K562 (cell line): ENCODE results near the gene CXCR6. TPM values are rescaled to one million over a fixed set of nuclear protein-coding genes. Genes with fewer than 3 reads are reported as not detected.

ENCODE experiments used
- ATAC-seq: fragments of 200-7000 bp; cut with Tn5 transposase; 3 replicates; pipeline ENCODE4 v1.9.1; 2020; ENCODE audit warnings: moderate library complexity
- BruUV-seq: library from RNA; stranded (reverse); fragments of 400-500 nt; replicated peaks from 2 replicates; lab custom pipeline; 2021; lab: Mats Ljungman, UMichigan
- CTCF ChIA-PET: fragments of 300-600 bp; formaldehyde crosslinking; extraction: SDS; loops from one replicate; lab custom pipeline; 2021; ENCODE audit warnings: low intra/inter-chr PET ratio; lab: Yijun Ruan, JAX
- POLR2A ChIA-PET: fragments of 300-600, 350-650 bp; sonication (Branson Sonifier 250); formaldehyde crosslinking; extraction: SDS; loops from one replicate; lab custom pipeline; 2021; ENCODE audit warnings: antibody characterized with exemption, inconsistent platforms; lab: Yijun Ruan, JAX
- DNase-seq, 4 experiments: peaks; one replicate each; pipeline versions ENCODE4 v3.0.0 to v3.0.0-alpha.2; 2011 to 2018; ENCODE audit warnings: low spot score in 3 of 4, mixed read lengths in 3 of 4; ENCODE audit errors: extremely low read depth in 1 of 4
- FAIRE-seq: peaks from 2 replicates; lab custom pipeline; 2011; peaks lifted over from hg19 to GRCh38; lab: Jason Lieb, UNC
- H2AFZ ChIP-seq: 2 replicates; pipeline ENCODE4 v1.6.0; 2011; ENCODE audit warnings: low read depth, low read length, control low read depth, inconsistent platforms
- H3K27ac ChIP-seq: fragments of 200-600 bp; 3 replicates; pipeline ENCODE4 v1.8.0; 2011; ENCODE audit warnings: low read depth, mild to moderate bottlenecking, control low read depth, inconsistent platforms, low read length, moderate library complexity, mixed read lengths; ENCODE audit errors: extremely low read depth
- H3K27me3 ChIP-seq, 2 experiments: fragments of 300-600 bp in 1 of 2; 2 replicates in 1 of 2; 3 replicates in 1 of 2; pipeline versions ENCODE4 v1.6.0 to v1.8.0; 2011; ENCODE audit warnings: inconsistent platforms in 2 of 2, low read length in 2 of 2, mild to moderate bottlenecking in 1 of 2, mixed read lengths in 1 of 2, moderate library complexity in 1 of 2; ENCODE audit not compliant: control insufficient read depth in 2 of 2, insufficient read depth in 2 of 2
- H3K36me3 ChIP-seq: fragments of 300-600 bp; 3 replicates; pipeline ENCODE4 v1.8.0; 2011; ENCODE audit warnings: mild to moderate bottlenecking, low read length, inconsistent platforms; ENCODE audit not compliant: control insufficient read depth, insufficient read depth
- H3K4me1 ChIP-seq, 2 experiments: fragments of 200-600 bp in 1 of 2; replicated peaks in 1 of 2; 2 replicates in 1 of 2; 3 replicates in 1 of 2; pipeline versions ENCODE4 v1.5.1 to v1.8.0; 2011; ENCODE audit warnings: inconsistent platforms in 2 of 2, low read length in 2 of 2, mild to moderate bottlenecking in 1 of 2, mixed read lengths in 1 of 2, moderate library complexity in 1 of 2; ENCODE audit not compliant: control insufficient read depth in 2 of 2, insufficient read depth in 2 of 2
- H3K4me2 ChIP-seq: 2 replicates; pipeline ENCODE4 v1.6.1; 2011; ENCODE audit warnings: low read length, control low read depth, inconsistent platforms, mixed read lengths; ENCODE audit not compliant: insufficient read depth
- H3K4me3 ChIP-seq: fragments of 200-600 bp; sonication (generic), shearing (Covaris generic); 2 replicates; pipeline ENCODE4 v1.5.1; 2016; ENCODE audit warnings: control low read depth, inconsistent platforms
- H3K79me2 ChIP-seq: fragments of 200-600 bp; 3 replicates; pipeline ENCODE4 v1.8.0; 2011; ENCODE audit warnings: low read length, inconsistent platforms; ENCODE audit not compliant: control insufficient read depth, insufficient read depth
- H3K9ac ChIP-seq, 2 experiments: 2 replicates each; pipeline versions ENCODE4 v1.6.0 to v1.6.1; 2011; ENCODE audit warnings: low read depth in 2 of 2, low read length in 2 of 2, control low read depth in 1 of 2, inconsistent platforms in 1 of 2, mild to moderate bottlenecking in 1 of 2, mixed read lengths in 1 of 2; ENCODE audit not compliant: insufficient read depth in 1 of 2
- H3K9me1 ChIP-seq: one replicate; pipeline ENCODE4 v1.6.0; 2011; ENCODE audit warnings: inconsistent platforms, mild to moderate bottlenecking, low read length, moderate library complexity; ENCODE audit not compliant: control insufficient read depth, insufficient read depth
- H3K9me3 ChIP-seq: replicated peaks from 2 replicates; pipeline ENCODE4 v1.5.1; 2011; ENCODE audit warnings: low read depth, low read length, inconsistent platforms; ENCODE audit not compliant: control insufficient read depth, insufficient read depth
- H4K20me1 ChIP-seq: replicated peaks from 2 replicates; pipeline ENCODE4 v1.6.1; 2011; ENCODE audit warnings: low read length, inconsistent platforms, mixed read lengths; ENCODE audit not compliant: control insufficient read depth, insufficient read depth
- AFF4 ChIP-seq: sonication (generic); formaldehyde crosslinking; IDR thresholded peaks from 2 replicates; pipeline ENCODE4 v1.8.0; 2023; ENCODE audit warnings: mild to moderate bottlenecking, missing genetic modification reagents
- FOXO4 ChIP-seq: fragments of 450-650 bp; formaldehyde crosslinking; IDR thresholded peaks from 2 replicates; pipeline ENCODE4 v1.4.0; 2020; ENCODE audit warnings: mild to moderate bottlenecking, moderate library complexity
- NFIC ChIP-seq: fragments of 450-650 bp; IDR thresholded peaks from 2 replicates; pipeline ENCODE4 v1.6.1; 2017; ENCODE audit warnings: mild to moderate bottlenecking, inconsistent platforms
- ZNF184 ChIP-seq: sonication (generic); formaldehyde crosslinking; IDR thresholded peaks from 2 replicates; pipeline ENCODE4 v1.5.0; 2020; ENCODE audit warnings: missing genetic modification reagents
- ZNF639 ChIP-seq, 2 experiments: fragments of 200-800 bp in 1 of 2; sonication (Bioruptor generic) in 1 of 2; sonication (generic) in 1 of 2; formaldehyde crosslinking in 1 of 2; IDR thresholded peaks in 1 of 2; conservative IDR thresholded peaks in 1 of 2; 2 replicates each; pipeline versions ENCODE4 v1.5.0 to v1.6.1; 2016 to 2020; ENCODE audit warnings: missing compliant biosample characterization in 1 of 2, missing genetic modification characterization in 1 of 2, missing genetic modification reagents in 1 of 2
- ZNF668 ChIP-seq: fragments of 250-450 bp; sonication (Bioruptor Pico); IDR thresholded peaks from 2 replicates; pipeline ENCODE4 v1.8.0; 2022; ENCODE audit warnings: mild to moderate bottlenecking, inconsistent platforms
- WGBS: fragments of 100-300 bp; shearing (Covaris generic); methylation state at CpG from one replicate; pipeline ENCODE4 v1.1.6; 2016; ENCODE audit warnings: low coverage, mixed read lengths; ENCODE audit not compliant: insufficient coverage; ENCODE audit errors: missing lambda C conversion rate; 5-methylcytosine and 5-hydroxymethylcytosine counted together
- in situ Hi-C: fragments of 300-500 bp; cut with MboI; formaldehyde crosslinking; loops from 4 replicates; pipeline ENCODE4 v1.15.0; 2018; ENCODE audit warnings: inconsistent platforms, mixed read lengths
- intact Hi-C: fragments of 100-400 bp; cut with micrococcal nuclease; formaldehyde crosslinking; loops from 2 replicates; pipeline ENCODE4 v1.14.2; 2022
- polyA plus RNA-seq, 8 experiments: library from polyadenylated mRNA; depleted of rRNA in 4 of 8; stranded (reverse) in 5 of 8; unstranded in 3 of 8; fragments of >200 nt; fragmentation: Nextera tagmentation in 2 of 8; fragmentation: Illumina TruSeq in 1 of 8; extraction: Ambion mirVana in 2 of 8; extraction: Trizol in 1 of 8; gene quantifications; 2 replicates each; pipeline versions ENCODE4 v1.2.1 to v1.2.3, GENCODE V29; 2011 to 2014; ENCODE audit warnings: inconsistent platforms in 1 of 8, missing spikeins in 1 of 8
- total RNA-seq, 7 experiments: library from RNA; depleted of rRNA in 6 of 7; stranded (reverse); fragments of >200 nt in 6 of 7; fragmentation: Illumina TruSeq in 2 of 7; extraction: Trizol in 2 of 7; gene quantifications; 2 replicates each; pipeline versions ENCODE4 v1.2.1 to v1.2.3, GENCODE V29; 2011 to 2021; ENCODE audit warnings: low replicate concordance in 1 of 7

The CXCR6 gene
- total and polyA plus RNA-seq, 9 of the 15 experiments (the other 6 are each of a cell fraction or from before 2014, with no cell fraction given): 0.28 TPM; not detected in 8

DNA sequence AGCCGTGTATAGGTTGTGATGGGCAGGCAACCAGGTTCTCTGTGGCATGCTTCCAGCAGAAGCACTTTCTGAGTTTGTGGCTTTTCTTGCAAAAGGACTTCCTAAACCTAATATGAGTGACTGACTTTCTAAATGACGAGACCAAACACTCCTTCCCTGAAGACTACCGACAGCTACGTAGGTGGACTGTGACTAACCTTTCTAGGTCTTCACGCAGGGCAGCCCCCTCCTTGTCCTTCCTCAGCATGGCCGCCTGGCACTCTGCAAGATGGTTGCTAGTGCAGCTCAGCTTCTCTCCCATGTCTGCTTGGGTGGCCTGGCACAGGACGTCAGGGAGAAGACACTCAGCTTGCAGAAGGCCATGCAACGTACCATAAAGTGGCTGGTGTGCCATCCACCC, 20.9 kb downstream of the CXCR6 start:
- intact Hi-C loops (no loop called here), in situ Hi-C loops (no loop called here)
- ATAC-seq: no peak
- POLR2A ChIA-PET: interaction anchor here (1.0 to 1.5 kb wide), 2 partner anchors 10 to 11 kb away, joined by 4 read pairs; no protein-coding TSS in a partner anchor
- Histone ChIP-seq H3K9ac (no peak overlapping the region), H3K27ac (no peak overlapping the region), H3K9me3 (no peaks in the 10 kb centered on the region), H3K4me2 (no peak overlapping the region), H2AFZ (no peak overlapping the region), H3K4me3 (no peak overlapping the region), H3K9me1 (no peaks in the 10 kb centered on the region), H3K36me3 (peaks cover 100% of the 10 kb centered on the region), H3K79me2 (no peaks in the 10 kb centered on the region), H3K4me1 (no peaks in the 10 kb centered on the region; a peak in 1 of 5 replicates), H4K20me1 (no peaks in the 10 kb centered on the region), H3K27me3 (no peaks in the 10 kb centered on the region)
- TF ChIP-seq ZNF184 (CRISPR knock-in tag) (no peak), AFF4 (CRISPR knock-in tag) (no peak), NFIC (no peak), ZNF639 (CRISPR knock-in tag; conservative IDR thresholded peaks at IDR 0.05 in 1 of 2, IDR thresholded peaks at IDR 0.05 in 1 of 2) (no peak), ZNF668 (CRISPR knock-in tag) (no peak), FOXO4 (CRISPR knock-in tag) (no peak)
- DNase-seq: no peak
- 84% methylated on average over 8 of the region's 8 CpGs for WGBS
- BruUV-seq: no TSS peak
- CTCF ChIA-PET: no interaction called here
- FAIRE-seq: no peak
